ENCODE measurements around the gene POU2AF2.
"Not testable (repeated sequence)": the region's sequence is repeated elsewhere in the genome, so short reads cannot be mapped to it uniquely, and the experiment has no call there.

Gene POU2AF2

GRCh38 chr11:111302298-111302697, 56.8 kb downstream of the POU2AF2 start:
- no peak for DNase-seq (ENCODE audit: low read depth)

GRCh38 chr11:111303461-111303860, 57.9 kb downstream of the POU2AF2 start:
- DNase-seq (ENCODE audit: low read depth) = no peak

DNA sequence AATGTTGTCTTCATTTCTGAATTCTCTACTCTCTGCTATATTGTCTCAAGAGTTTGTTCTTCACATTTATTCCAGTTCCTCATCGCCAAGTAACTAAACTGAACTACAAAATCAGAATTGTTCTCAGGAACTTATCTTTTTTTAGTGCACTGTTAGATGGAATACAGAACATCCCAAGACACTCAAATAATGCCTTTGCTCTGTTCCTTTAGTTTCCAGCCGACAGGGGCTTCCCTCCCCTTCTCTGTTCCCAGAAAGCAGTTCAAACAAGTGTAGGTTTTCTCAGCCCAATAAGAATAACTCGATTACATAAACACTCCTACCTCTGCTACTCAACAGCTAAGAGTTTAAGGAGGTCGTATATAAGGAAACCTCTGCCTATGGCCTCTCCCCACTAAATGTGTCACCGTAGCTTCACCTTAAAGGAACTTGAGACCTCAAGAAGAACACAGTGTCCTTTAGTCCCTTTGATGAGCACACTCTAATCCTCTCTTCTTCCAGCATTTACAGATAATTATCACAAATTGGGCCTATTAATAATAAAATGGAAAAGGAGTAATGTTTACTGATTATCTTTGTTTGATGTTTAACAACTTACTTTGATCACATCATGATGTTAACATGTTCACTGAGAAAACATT, 59.8 kb downstream of the POU2AF2 start:
- no peak for DNase-seq (ENCODE audit: low read depth)

DNA sequence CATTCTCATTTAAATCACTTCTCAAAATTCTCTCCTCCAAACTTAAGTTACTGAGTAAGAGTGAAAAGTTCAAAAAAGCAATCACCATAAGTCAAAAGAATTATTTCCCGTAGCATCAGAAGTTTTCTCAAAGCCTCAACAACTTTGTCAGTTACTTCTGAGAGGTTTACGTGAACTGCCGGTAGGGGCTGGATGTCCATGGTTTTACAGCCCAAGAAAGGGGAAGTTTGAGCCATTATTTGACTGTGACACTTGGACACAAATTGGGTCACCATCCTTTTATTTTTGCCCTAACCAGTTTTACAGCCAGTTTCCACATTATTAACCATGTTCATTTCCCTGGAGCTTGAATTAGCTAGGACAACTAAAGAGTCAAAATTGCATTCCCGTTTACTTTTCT, 60.4 kb downstream of the POU2AF2 start:
- no peak for DNase-seq (ENCODE audit: low read depth)

DNA sequence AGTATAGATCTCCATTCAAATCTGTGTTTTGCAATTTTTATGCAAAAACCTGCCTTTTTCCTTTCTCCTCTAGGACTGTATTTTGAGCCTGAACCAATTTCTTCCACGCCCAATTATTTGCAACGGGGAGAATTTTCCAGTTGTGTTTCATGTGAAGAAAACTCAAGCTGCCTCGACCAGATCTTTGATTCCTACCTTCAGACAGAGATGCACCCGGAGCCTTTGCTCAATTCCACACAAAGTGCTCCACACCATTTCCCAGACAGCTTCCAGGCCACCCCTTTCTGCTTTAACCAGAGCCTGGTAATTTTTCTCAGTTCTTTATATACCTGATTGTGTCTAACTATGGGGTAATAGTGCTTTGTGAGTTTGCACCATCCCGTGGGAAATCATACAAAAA, 60.8 kb downstream of the POU2AF2 start:
- no peak for DNase-seq (ENCODE audit: low read depth)

GRCh38 chr11:111307472-111308108, 62.1 kb downstream of the POU2AF2 start:
- no peak for DNase-seq (ENCODE audit: low read depth)

DNA sequence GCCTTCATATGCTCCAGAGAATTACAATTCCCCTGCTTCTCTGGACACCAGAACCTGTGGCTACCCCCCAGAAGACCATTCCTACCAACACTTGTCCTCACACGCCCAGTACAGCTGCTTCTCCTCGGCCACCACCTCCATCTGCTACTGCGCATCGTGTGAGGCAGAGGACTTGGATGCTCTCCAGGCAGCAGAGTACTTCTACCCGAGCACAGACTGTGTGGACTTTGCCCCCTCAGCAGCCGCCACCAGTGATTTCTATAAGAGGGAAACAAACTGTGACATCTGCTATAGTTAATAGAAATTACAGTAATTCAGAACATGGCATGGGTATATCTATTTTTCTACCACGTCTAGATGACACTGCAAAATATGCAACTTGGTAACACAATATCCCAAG, 62.6 kb downstream of the POU2AF2 start:
- no peak for DNase-seq (ENCODE audit: low read depth)

DNA sequence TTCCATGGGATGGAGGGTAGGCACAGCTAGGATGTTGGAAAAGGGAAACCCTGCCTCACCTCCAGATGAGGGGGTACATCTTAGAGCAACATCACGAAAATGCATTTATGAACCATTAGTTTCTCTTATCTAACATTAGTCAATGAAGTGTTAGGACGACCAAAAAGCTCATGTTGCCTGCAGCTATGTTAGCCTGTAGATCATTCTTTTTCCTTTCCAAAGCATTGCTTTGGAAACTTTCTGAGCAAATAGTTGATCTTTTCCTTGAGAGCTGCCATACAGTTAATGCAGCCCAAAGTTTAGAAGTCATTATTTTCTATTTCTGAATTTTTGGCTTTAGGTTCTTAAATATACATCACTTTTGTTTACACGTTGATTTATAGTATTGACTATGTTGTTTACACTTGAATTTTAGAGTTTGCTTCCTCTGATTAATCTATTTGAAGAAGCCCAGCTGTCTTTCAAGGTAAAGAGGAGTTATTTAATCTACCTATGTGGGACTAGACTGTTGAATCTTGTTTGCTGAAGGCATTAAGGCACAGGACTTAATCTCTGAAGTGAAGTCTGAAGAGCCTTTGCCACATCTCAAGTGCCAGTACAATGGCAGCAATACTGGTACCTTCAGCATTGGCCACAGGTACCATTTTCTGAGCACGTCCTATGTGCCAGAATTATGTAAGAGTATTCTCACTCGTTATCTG, 63.8 kb downstream of the POU2AF2 start:
- no peak for DNase-seq (ENCODE audit: low read depth)

GRCh38 chr11:111310088-111310487, 64.6 kb downstream of the POU2AF2 start:
- DNase-seq (ENCODE audit: low read depth) = no peak

GRCh38 chr11:111310723-111311122, 65.2 kb downstream of the POU2AF2 start:
- DNase-seq (ENCODE audit: low read depth) = no peak

- DNase-seq (ENCODE audit: low read depth) = no peak
Measured at GRCh38 chr11:111312076-111312475, 66.6 kb downstream of the POU2AF2 start.

GRCh38 chr11:111319296-111319695, 73.8 kb downstream of the POU2AF2 start:
- DNase-seq (ENCODE audit: low read depth) = no peak

GRCh38 chr11:111320199-111320598, 74.7 kb downstream of the POU2AF2 start:
- DNase-seq (ENCODE audit: low read depth) = not testable (repeated sequence)

DNA sequence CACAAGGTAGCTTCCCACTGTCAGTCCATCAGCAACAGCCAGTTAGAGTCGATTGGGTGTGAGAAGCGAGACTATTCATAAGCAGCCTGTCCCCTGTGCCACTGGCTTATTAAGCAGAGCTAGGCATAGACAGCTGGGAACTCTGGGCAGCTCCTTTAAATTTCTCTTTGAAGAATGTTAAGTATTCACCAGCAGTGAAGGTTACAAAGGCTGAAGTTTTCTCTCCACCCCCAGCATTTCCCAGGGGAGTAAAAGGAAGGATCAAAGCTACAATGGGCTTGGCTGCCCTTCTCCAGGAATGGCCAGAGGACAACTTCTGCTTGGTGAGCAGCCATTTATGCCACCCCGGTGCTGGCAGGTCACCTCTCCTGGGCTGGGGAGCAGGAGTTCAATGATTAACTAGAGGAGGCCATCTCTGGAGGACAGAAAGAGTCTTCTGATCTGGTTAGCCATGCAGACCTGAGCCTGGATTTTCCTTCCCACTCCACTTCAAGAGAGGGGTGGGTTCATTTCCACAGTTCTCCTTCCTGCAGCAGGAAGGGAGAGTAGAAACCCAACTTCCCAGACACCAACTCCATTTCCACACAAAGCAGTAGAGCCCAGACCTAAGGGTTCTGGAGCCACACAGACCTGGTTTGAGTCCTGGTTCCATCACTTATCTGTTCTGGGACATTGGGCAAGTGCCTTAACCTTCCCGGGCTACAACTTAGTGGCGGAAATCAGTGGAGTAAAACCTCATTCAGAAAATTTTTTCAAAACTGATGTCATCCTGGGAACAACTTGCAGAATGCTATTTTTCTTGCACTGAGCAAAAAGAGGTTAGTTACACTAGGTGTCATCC, 75.4 kb downstream of the POU2AF2 start:
- no peak for DNase-seq (ENCODE audit: low read depth)

DNA sequence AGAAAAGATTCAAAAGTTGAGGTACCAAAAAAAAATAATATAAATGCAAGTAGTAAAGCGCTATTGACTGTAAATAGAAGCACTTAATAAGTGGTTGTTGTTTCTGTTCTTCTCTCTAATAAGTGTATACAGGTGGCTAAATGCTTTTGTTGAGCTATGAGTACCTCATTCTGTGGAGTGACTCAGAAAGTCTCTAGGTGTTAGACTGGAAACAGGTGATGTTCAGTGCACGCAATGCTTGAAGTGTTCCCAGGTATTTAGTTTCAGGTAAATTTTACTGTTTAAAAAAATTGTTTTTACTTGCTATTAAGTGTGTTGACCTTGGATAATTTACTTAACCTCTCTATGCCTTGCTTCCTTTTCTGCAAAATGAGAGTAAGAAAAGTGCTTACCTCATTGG, 77.0 kb downstream of the POU2AF2 start:
- DNase-seq (ENCODE audit: low read depth) = no peak

DNA sequence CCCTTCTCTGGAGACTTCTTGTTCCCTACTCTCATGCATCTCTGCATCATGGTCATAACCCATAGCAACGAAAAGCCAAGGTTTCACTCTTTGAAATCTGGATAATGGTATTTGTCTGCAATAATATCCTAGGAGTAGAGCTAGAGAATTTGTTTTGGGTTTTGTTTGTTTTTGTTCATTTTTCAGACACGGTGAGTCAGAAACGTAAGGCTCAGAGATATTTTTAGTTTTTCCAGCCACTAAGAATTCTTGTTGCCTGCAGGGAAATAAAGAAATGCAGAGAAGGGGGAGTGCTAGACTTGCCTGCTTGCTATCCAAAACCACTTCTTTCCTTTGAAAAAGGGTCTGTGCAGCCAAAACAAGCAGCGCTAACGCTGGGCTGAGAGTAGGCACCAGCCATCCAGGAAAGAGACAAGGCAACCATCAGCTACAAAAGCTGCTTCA, 78.8 kb downstream of the POU2AF2 start:
- no peak for DNase-seq (ENCODE audit: low read depth)

DNA sequence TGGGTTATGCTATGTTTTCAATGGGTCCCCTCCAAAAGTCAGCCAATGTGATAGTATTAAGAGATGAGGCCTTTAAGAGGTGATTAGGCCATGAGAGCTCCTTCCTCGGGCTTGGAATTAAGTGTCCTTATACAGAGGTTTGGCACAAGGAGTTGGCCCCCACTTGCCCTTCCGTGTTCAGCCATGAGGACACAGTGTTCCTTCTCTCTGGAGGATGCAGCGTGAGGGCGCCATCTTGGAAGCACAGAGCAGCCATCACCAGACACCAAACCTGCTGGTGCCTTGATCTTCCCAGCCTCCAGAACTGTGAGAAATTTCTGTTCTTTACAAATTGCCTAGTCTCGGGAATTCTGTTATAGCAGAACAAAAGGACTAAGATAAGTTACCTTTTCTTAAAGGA, 79.7 kb downstream of the POU2AF2 start:
- DNase-seq (ENCODE audit: low read depth) = no peak

DNA sequence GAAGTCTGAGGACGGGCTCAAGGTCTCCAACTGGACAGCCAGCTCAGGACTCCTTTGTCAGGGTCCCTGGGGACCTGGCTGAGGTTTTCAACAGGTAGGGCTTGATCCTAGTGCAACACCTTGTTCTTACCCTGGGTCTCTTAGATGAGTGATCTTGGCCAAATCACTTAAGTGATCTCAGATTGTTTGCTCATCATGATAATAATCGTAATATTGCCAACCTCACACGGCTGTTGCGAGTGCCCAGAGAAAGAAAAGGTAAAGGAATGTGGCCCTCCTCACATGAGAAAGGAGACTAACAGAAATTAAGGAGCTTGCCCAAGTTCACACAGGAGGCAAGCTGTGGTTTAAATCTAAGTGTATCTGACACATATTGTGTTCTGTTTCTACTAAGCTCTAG, 81.3 kb downstream of the POU2AF2 start:
- no peak for DNase-seq (ENCODE audit: low read depth)

DNA sequence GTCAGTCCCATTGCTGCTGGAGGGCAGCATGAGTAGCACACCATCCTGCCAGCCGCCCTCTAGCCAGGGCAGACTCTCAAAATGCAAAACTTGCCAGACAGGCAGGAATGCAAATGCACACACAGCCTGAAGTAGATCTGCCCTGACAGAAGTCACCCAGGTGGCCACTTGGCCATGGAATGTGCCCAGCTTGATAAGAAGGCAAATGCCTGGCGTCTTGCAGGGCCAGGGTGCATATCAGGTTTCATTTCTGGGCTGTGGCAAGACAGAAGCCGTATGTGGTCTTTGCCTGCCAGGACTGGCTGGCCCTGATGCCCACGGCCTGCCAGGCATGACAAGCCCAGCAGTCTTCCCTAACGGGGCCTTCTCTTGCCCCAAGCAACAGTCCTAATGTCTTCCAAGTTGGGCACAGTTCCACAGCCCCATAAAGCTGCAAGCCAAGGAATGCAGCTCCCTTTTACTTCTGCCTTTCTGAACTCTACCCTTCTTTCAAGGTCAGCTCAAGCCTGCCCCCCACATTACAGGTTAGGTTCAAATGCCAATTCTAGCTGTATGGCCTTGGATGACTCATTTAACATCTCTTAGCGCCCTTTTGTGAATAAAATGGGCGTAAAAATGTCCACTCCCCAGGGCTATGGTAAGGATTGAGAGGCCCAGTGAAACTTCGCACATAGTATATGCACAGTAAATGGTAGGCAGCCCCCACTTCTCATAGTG, 82.5 kb downstream of the POU2AF2 start:
- no peak for DNase-seq (ENCODE audit: low read depth)

- DNase-seq (ENCODE audit: low read depth) = no peak
Measured at GRCh38 chr11:111329306-111330204, 84.0 kb downstream of the POU2AF2 start.
